Ureter (tissue), 1 donor: ENCODE results near the gene FAM83D. TPM values are rescaled to one million over a fixed set of nuclear protein-coding genes. Genes with fewer than 3 reads are reported as not detected.
"Not testable (repeated sequence)": the region's sequence is repeated elsewhere in the genome, so short reads cannot be mapped to it uniquely, and the experiment has no call there.

Source experiments
- DNase-seq: peaks from one replicate; pipeline ENCODE4 v3.0.0-alpha.2; 2020; ENCODE audit warnings: low spot score
- total RNA-seq: library from RNA; stranded (reverse); gene quantifications from one replicate; pipeline ENCODE4 v1.2.4, GENCODE V29; 2023
- donor health status: DM: yes; HTN: yes; CAD: no.

FAM83D gene
- total RNA-seq, 1 donor from 2014 or later, result 1.5 TPM

- DNase-seq, result no peak
These were observed 37.5 kb downstream of the FAM83D start for GRCh38 chr20:38963745-38964144.

- no peak for DNase-seq
These were observed 39.0 kb downstream of the FAM83D start for GRCh38 chr20:38965264-38965663.

- DNase-seq, result no peak
These were observed 41.9 kb downstream of the FAM83D start for GRCh38 chr20:38968090-38968489.

GRCh38 chr20:38969708-38970107 is 43.5 kb downstream of the FAM83D start:
- no peak for DNase-seq

GRCh38 chr20:38970302-38970701 is 44.1 kb downstream of the FAM83D start:
- no peak for DNase-seq

- no peak for DNase-seq
These were observed 46.9 kb downstream of the FAM83D start for GRCh38 chr20:38973107-38973506.

GRCh38 chr20:38973645-38974044 is 47.4 kb downstream of the FAM83D start:
- no peak for DNase-seq

GRCh38 chr20:38975539-38976120 is 49.4 kb downstream of the FAM83D start:
- no peak for DNase-seq

- no peak for DNase-seq
These were observed 53.2 kb downstream of the FAM83D start for GRCh38 chr20:38979434-38979833.

GRCh38 chr20:38979842-38980241 is 53.6 kb downstream of the FAM83D start:
- DNase-seq, result no peak

- no peak for DNase-seq
These were observed 56.1 kb downstream of the FAM83D start for GRCh38 chr20:38982291-38982690.

- no peak for DNase-seq
These were observed 58.8 kb downstream of the FAM83D start for GRCh38 chr20:38985060-38985459.

GRCh38 chr20:38985603-38986170 is 59.5 kb downstream of the FAM83D start:
- no peak for DNase-seq

GRCh38 chr20:38986663-38987062 is 60.4 kb downstream of the FAM83D start:
- DNase-seq, result no peak

- DNase-seq, result no peak
These were observed 61.6 kb downstream of the FAM83D start for GRCh38 chr20:38987777-38988176.

- DNase-seq, result no peak
These were observed 64.5 kb downstream of the FAM83D start for GRCh38 chr20:38990728-38991127.

- DNase-seq, result no peak
These were observed 65.8 kb downstream of the FAM83D start for GRCh38 chr20:38991814-38992704.

- DNase-seq, result no peak
These were observed 69.4 kb downstream of the FAM83D start for GRCh38 chr20:38995536-38996044.

- not testable (repeated sequence) for DNase-seq
These were observed 70.6 kb downstream of the FAM83D start for GRCh38 chr20:38996866-38997265.

GRCh38 chr20:38997622-38998021 is 71.4 kb downstream of the FAM83D start:
- DNase-seq, result no peak

- no peak for DNase-seq
These were observed 73.0 kb downstream of the FAM83D start for GRCh38 chr20:38999217-38999616.
